Trophoblast cell (in vitro differentiated cells and primary cell): Measurements from ENCODE around the gene SDC1.

Experiments used
- DNase-seq, 2 donors: peaks; one replicate each; pipeline ENCODE4 v3.0.0-alpha.2; 2016
- H2AFZ ChIP-seq: 2 replicates; pipeline ENCODE4 v1.6.1; 2013; ENCODE audit warnings: low read length, moderate library complexity, mild to moderate bottlenecking; ENCODE audit not compliant: insufficient read depth, poor library complexity
- H2AK5ac ChIP-seq: 2 replicates; pipeline ENCODE4 v1.6.1; 2013; ENCODE audit warnings: mild to moderate bottlenecking, low read length
- H2BK120ac ChIP-seq: 2 replicates; pipeline ENCODE4 v1.6.1; 2013; ENCODE audit warnings: low read length, mild to moderate bottlenecking, moderate library complexity; ENCODE audit not compliant: insufficient read depth, poor library complexity
- H2BK12ac ChIP-seq: 2 replicates; pipeline ENCODE4 v1.6.1; 2013; ENCODE audit warnings: mild to moderate bottlenecking, low read length, moderate library complexity
- H2BK5ac ChIP-seq: 2 replicates; pipeline ENCODE4 v1.6.1; 2013; ENCODE audit warnings: low read length, low read depth, moderate library complexity, mild to moderate bottlenecking; ENCODE audit not compliant: poor library complexity
- H3K14ac ChIP-seq: 2 replicates; pipeline ENCODE4 v1.6.1; 2013; ENCODE audit warnings: mild to moderate bottlenecking, low read length
- H3K18ac ChIP-seq: 2 replicates; pipeline ENCODE4 v1.6.1; 2013; ENCODE audit warnings: mild to moderate bottlenecking, low read length
- H3K23ac ChIP-seq: 2 replicates; pipeline ENCODE4 v1.6.1; 2013; ENCODE audit warnings: low read length
- H3K27ac ChIP-seq: 2 replicates; pipeline ENCODE4 v1.5.1; 2013; ENCODE audit warnings: low read depth, mild to moderate bottlenecking, inconsistent platforms, low read length, moderate library complexity
- H3K27me3 ChIP-seq: 2 replicates; pipeline ENCODE4 v1.6.1; 2013; ENCODE audit warnings: inconsistent platforms, mild to moderate bottlenecking, low read length, moderate library complexity; ENCODE audit not compliant: insufficient read depth
- H3K36me3 ChIP-seq, 2 experiments: 1 replicate in 1 of 2; 2 replicates in 1 of 2; pipeline ENCODE4 v1.6.1; 2013; ENCODE audit warnings: low read length in 2 of 2, mild to moderate bottlenecking in 2 of 2, moderate library complexity in 1 of 2; ENCODE audit not compliant: insufficient read depth in 2 of 2, control insufficient read depth in 1 of 2
- H3K4ac ChIP-seq: 2 replicates; pipeline ENCODE4 v1.6.1; 2013; ENCODE audit warnings: low read depth, mild to moderate bottlenecking, low read length, moderate library complexity
- H3K4me1 ChIP-seq, 2 experiments: 1 replicate in 1 of 2; 2 replicates in 1 of 2; pipeline ENCODE4 v1.6.1; 2013; ENCODE audit warnings: low read length in 2 of 2, mild to moderate bottlenecking in 2 of 2, moderate library complexity in 1 of 2; ENCODE audit not compliant: insufficient read depth in 2 of 2, control insufficient read depth in 1 of 2
- H3K4me2 ChIP-seq: 2 replicates; pipeline ENCODE4 v1.6.1; 2013; ENCODE audit warnings: inconsistent platforms, mild to moderate bottlenecking, low read length, moderate library complexity
- H3K4me3 ChIP-seq: 2 replicates; pipeline ENCODE4 v1.5.1; 2013; ENCODE audit warnings: mild to moderate bottlenecking, low read depth, low read length, inconsistent platforms
- H3K79me1 ChIP-seq: one replicate; pipeline ENCODE4 v1.6.1; 2013; ENCODE audit warnings: low read length
- H3K79me2 ChIP-seq: 2 replicates; pipeline ENCODE4 v1.6.1; 2013; ENCODE audit warnings: low read length, mild to moderate bottlenecking; ENCODE audit not compliant: control insufficient read depth, insufficient read depth, poor library complexity
- H3K9ac ChIP-seq: 2 replicates; pipeline ENCODE4 v1.6.1; 2013; ENCODE audit warnings: mild to moderate bottlenecking, low read length
- H3K9me3 ChIP-seq: 2 replicates; pipeline ENCODE4 v1.6.1; 2013; ENCODE audit warnings: low read depth, mild to moderate bottlenecking, control low read depth, inconsistent platforms, low read length; ENCODE audit not compliant: insufficient read depth
- H4K12ac ChIP-seq: 2 replicates; pipeline ENCODE4 v1.6.1; 2013; ENCODE audit warnings: low read depth, mild to moderate bottlenecking, low read length, moderate library complexity
- H4K8ac ChIP-seq: 2 replicates; pipeline ENCODE4 v1.6.1; 2013; ENCODE audit warnings: low read depth, mild to moderate bottlenecking, low read length, moderate library complexity
- H4K91ac ChIP-seq: one replicate; pipeline ENCODE4 v1.6.1; 2013; ENCODE audit warnings: low read depth, mild to moderate bottlenecking, low read length, moderate library complexity
- WGBS: extraction: QIAGEN DNeasy Blood & Tissue Kit; methylation state at CpG from one replicate; pipeline ENCODE4 v1.1.7; 2013; ENCODE audit warnings: missing lambda C conversion rate; ENCODE audit not compliant: insufficient read length, insufficient coverage; ENCODE audit errors: extremely low coverage; 5-methylcytosine and 5-hydroxymethylcytosine counted together

SDC1 gene

DNA sequence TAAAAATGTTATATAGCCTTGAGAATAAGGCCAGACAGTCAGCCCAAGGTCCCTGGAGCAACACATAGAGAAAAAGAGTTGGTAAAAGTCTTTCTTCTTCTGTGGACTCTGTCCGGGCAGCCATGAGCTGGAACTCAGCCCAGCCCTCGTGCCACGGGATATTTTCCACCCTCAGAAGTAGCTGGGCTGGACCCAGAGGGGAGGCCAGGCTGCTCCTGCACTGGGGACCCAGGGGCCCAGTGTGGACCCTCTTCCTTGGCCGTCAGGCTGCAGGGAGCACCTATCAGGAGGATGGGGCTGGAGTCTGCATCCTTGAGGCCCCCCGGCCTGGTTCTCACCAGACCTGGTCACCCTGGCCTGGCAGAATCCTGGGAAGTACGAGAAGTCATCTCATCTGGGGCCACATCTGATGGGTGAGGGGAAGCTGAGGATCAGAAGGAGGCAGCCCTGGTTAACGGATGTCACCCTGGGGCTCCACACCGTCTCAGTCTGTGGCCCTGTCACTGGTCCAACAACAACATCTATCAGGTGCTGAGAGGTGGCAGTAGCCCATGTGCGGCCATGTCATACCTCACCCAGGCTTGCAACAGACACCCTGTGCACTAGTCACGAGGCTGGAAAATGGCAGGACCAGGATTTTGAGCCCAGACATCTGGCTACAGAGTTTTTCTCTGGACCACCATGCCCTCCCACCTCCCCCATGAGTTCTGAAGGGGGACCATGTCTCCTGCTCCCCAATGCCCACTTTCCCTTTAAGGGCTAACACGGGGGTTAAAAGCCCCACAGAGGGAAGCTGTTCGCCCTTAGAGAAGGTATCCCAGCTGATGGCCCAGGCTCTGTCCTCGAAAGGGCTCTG is 33.0 kb downstream of the SDC1 start:
- H4K91ac ChIP-seq = peak overlapping the region; percentile 15
- no peaks in the 10 kb centered on the region for H3K79me2 ChIP-seq
- no CpG with 5 or more reads among the region's 13 CpGs for WGBS
- H2BK12ac ChIP-seq = no peak overlapping the region
- H3K9me3 ChIP-seq = no peaks in the 10 kb centered on the region
- H3K79me1 ChIP-seq = peaks cover 3% of the 10 kb centered on the region
- H2BK120ac ChIP-seq = no peak overlapping the region
- no peak overlapping the region for H4K12ac ChIP-seq
- no peaks in the 10 kb centered on the region for H3K27me3 ChIP-seq
- H3K4me2 ChIP-seq = no peak overlapping the region
- no peak overlapping the region for H3K4me3 ChIP-seq
- no peaks in the 10 kb centered on the region for H3K36me3 ChIP-seq
- H3K4ac ChIP-seq = no peak overlapping the region
- H2BK5ac ChIP-seq = no peak overlapping the region
- no peak for DNase-seq
- H3K14ac ChIP-seq = peak overlapping the region; percentile 7
- no peak overlapping the region for H4K8ac ChIP-seq
- no peak overlapping the region for H2AFZ ChIP-seq
- H3K27ac ChIP-seq = no peak overlapping the region
- no peaks in the 10 kb centered on the region for H3K4me1 ChIP-seq
- H3K18ac ChIP-seq = no peak overlapping the region
- H3K9ac ChIP-seq = no peak overlapping the region
- no peak overlapping the region for H3K23ac ChIP-seq
- no peak overlapping the region for H2AK5ac ChIP-seq

DNA sequence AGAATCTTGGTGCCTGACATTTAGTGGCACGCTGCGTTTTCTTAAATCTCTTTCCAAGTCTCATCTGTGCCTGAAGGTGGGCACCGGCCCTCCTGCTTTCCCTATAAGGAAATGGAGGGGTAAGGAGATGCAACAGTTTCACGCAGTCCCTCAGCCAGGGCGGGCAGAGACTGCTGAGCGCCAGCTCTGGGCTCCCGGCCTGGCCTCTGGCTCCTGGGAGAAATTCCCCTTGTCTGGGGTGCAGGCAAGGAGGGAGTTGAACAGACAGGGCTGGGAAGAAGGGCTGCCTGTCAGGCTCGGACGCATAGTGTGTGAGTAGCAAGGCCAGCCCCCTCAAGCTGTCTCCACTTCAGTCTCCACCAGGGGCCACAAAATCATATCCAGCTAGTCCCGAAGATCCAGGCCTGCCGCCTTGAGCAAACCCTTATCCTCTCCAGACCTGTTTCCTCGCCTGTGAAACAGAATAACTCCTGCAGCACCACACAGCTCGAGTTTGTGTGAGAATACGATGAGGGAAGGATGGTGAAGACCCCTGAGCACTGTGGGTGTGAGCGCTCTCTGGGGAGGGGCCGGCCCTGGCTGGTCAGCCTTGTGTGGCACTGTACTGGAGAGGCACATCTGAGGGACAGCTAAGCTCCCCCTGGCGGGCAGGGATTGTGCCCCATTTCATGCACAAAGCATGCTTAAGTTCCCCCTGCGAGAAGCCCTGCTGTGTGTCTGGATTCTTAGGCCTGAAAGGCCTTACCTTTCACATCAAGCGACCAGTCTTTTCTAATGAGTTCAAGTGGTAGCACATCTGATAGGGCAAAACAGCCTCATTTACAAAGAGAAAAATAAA is 33.8 kb downstream of the SDC1 start:
- Histone ChIP-seq H3K79me1 (peaks cover 6% of the 10 kb centered on the region), H3K14ac (no peak overlapping the region), H2BK12ac (no peak overlapping the region), H2BK120ac (no peak overlapping the region), H4K91ac (no peak overlapping the region), H3K36me3 (no peaks in the 10 kb centered on the region), H2AK5ac (no peak overlapping the region), H3K27ac (no peak overlapping the region), H3K4me2 (no peak overlapping the region), H3K4me3 (no peak overlapping the region), H2BK5ac (no peak overlapping the region), H2AFZ (no peak overlapping the region), H3K18ac (no peak overlapping the region), H3K23ac (no peak overlapping the region), H3K4me1 (peaks cover 4% of the 10 kb centered on the region in 2 experiments), H3K27me3 (no peaks in the 10 kb centered on the region), H3K4ac (no peak overlapping the region), H3K9ac (no peak overlapping the region), H3K9me3 (no peaks in the 10 kb centered on the region), H3K79me2 (no peaks in the 10 kb centered on the region), H4K8ac (no peak overlapping the region), H4K12ac (no peak overlapping the region)
- peak in 1 of 2 donors; percentile 26 for DNase-seq
- WGBS = no CpG with 5 or more reads among the region's 19 CpGs

DNA sequence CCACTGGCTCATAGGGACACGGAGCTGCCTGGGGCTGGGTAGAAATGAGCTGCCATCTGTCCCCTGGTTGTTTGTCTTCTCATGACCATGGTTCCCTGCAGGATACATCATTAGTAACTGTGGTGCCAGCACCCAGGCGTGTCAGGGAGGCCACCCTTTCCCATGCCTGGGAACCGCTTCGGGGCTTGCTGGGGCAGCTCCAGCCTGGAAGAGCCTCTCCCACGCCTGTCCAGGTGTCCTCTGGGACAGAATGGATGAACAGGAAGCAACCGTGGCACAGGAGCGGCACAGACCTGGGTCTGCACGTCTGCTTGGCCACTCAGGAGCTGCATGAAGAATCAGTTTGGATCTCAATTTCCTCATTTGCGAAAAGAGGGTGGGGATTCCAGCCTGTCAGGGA is 34.8 kb downstream of the SDC1 start:
- H2BK120ac ChIP-seq = no peak overlapping the region
- no peak overlapping the region for H3K4ac ChIP-seq
- no peaks in the 10 kb centered on the region for H3K27me3 ChIP-seq
- no peak overlapping the region for H2AFZ ChIP-seq
- H3K4me3 ChIP-seq = no peak overlapping the region
- DNase-seq = no peak
- H3K23ac ChIP-seq = no peak overlapping the region
- WGBS = no CpG with 5 or more reads among the region's 9 CpGs
- H4K8ac ChIP-seq = no peak overlapping the region
- peaks cover 5 to 6% of the 10 kb centered on the region in 2 experiments for H3K4me1 ChIP-seq
- H3K79me2 ChIP-seq = no peaks in the 10 kb centered on the region
- H3K14ac ChIP-seq = no peak overlapping the region
- H2AK5ac ChIP-seq = no peak overlapping the region
- no peak overlapping the region for H3K27ac ChIP-seq
- no peak overlapping the region for H3K18ac ChIP-seq
- no peak overlapping the region for H2BK12ac ChIP-seq
- no peak overlapping the region for H3K4me2 ChIP-seq
- no peak overlapping the region for H3K9ac ChIP-seq
- H4K91ac ChIP-seq = no peak overlapping the region
- H3K79me1 ChIP-seq = peaks cover 11% of the 10 kb centered on the region
- no peak overlapping the region for H4K12ac ChIP-seq
- H3K36me3 ChIP-seq = no peaks in the 10 kb centered on the region
- no peaks in the 10 kb centered on the region for H3K9me3 ChIP-seq
- no peak overlapping the region for H2BK5ac ChIP-seq

DNA sequence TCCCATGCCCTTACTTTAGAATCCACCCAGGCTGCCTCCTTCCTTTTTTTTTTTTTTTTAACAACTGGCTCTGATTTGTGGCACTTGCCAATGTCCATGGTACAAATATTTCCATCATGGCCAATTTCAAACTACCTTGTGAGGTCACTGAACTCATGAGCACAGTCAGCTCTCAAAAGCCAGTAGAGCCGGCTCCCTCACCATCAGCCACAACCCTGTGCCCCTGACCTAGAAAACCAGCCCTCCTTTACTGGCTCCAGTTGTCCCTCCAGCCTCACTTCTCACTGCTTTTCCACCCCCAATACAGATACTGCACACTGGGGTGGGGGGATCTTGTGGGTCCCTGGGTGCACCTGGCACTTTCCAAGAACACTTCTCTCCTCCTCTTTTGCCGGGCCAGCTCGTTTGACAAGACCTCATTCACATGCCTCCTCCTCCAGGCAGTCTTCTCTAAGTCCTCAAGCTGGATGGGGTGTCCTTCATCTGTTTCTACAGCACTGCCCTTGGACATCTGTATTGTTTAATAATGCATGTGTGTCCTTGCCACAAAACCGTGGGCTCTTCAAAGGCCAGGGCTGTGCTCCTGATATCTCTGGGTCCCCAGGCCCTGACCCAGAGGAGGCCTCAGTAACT is 35.5 kb downstream of the SDC1 start:
- H3K27me3 ChIP-seq = no peaks in the 10 kb centered on the region

More for the DNA sequence above, 35.5 kb downstream of the SDC1 start:
- no peak overlapping the region for H2BK12ac ChIP-seq
- no peak overlapping the region for H3K4me2 ChIP-seq
- no peak overlapping the region for H3K4me3 ChIP-seq
- no peak overlapping the region for H2BK5ac ChIP-seq
- H3K4ac ChIP-seq = no peak overlapping the region
- no peak overlapping the region for H3K23ac ChIP-seq
- no peak for DNase-seq
- no peak overlapping the region for H3K27ac ChIP-seq
- no peak overlapping the region for H4K8ac ChIP-seq
- H3K36me3 ChIP-seq = no peaks in the 10 kb centered on the region
- H3K9ac ChIP-seq = no peak overlapping the region
- H4K91ac ChIP-seq = peak overlapping the region; percentile 28
- H3K4me1 ChIP-seq = peaks cover 10 to 12% of the 10 kb centered on the region in 2 experiments
- H3K18ac ChIP-seq = no peak overlapping the region
- WGBS = no CpG with 5 or more reads among the region's 4 CpGs
- no peak overlapping the region for H4K12ac ChIP-seq
- no peaks in the 10 kb centered on the region for H3K9me3 ChIP-seq
- H3K79me2 ChIP-seq = no peaks in the 10 kb centered on the region
- H3K79me1 ChIP-seq = peaks cover 18% of the 10 kb centered on the region
- no peak overlapping the region for H3K14ac ChIP-seq
- no peak overlapping the region for H2BK120ac ChIP-seq
- H2AK5ac ChIP-seq = no peak overlapping the region
- no peak overlapping the region for H2AFZ ChIP-seq
